GM19463 (cell line): ENCODE results near the gene CSTPP1.

Experiments
- ATAC-seq: cut with Tn5 transposase; IDR thresholded peaks from one replicate; pipeline ENCODE4 v1.9.1; 2021; ENCODE audit warnings: mild to moderate bottlenecking, moderate library complexity; ENCODE audit not compliant: unreplicated experiment

The CSTPP1 gene

DNA sequence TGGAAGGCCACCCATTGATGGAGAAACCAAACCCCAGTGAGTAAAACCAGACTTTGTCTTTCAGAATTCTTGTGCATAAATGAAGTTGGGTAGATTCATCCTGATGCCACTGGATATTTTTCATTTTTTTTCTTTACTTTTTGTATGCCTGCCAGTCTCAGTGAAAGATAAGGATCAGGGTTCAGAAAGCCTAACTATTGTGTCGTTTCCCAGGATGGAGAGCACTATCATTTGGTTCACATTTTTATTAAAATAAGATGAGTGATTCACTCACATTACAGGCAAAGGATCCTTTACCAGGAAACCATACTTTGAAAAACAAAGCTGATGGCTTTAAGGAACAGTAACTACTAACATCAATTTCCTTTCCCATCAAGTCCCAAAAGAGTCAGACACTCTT, 188.1 kb downstream of the CSTPP1 start:
- no peak for ATAC-seq

DNA sequence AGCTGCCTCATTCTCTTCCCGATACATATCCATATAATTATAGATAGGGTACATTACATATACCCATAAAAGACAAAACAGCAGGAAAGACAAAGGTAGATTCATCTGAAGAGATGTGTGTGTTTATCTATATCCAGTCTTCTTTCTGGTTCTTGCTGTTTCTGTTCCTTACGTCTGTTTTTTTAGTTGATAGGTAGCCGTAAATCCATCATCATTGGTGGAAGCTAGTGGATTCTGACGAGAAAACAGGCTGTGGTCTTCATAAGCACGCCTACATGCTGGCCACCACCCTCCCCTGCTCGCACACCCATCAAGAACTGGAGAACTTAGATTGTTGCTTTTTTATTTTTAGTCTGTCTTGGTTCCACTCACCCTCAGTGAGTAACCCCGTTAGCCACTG, 188.5 kb downstream of the CSTPP1 start:
- ATAC-seq, result no peak

DNA sequence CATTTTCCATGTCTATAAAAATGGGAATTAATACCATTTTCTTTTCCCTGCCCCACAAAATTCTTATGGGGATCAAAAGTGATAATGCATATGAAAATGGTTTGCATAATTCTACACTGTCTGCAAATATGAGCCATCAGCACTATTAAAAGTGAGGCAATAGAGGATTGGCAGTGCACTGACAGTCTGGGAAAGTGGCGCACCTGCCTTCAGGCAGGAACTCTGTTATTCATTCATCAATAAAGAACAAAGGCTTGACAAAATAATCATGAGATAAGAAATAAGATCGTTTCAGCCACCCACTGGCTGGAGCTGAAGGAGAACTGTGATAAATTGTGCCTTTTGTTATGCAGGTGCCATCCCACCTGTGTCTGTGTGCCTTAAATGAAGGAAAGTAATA, 190.7 kb downstream of the CSTPP1 start:
- no peak for ATAC-seq

DNA sequence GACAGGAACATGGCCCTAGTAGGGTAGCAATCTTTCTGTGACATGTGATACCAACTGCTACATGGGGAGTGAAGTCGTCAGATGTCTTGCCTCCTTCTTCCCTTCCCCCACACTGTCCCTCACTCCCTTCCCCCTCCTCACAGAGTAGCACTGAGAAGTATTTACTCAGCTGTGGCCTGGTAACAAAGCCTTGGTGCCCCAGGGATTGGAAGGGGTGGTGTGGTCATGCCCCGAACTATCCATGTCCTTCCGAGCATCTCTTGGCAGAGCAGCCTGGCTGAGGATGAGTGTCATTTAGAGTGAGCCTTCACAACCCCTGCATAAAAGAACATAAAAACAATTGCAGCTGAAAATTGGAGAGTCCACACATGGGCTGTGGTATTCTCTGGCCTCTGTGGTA, 194.0 kb downstream of the CSTPP1 start:
- ATAC-seq, result no peak

DNA sequence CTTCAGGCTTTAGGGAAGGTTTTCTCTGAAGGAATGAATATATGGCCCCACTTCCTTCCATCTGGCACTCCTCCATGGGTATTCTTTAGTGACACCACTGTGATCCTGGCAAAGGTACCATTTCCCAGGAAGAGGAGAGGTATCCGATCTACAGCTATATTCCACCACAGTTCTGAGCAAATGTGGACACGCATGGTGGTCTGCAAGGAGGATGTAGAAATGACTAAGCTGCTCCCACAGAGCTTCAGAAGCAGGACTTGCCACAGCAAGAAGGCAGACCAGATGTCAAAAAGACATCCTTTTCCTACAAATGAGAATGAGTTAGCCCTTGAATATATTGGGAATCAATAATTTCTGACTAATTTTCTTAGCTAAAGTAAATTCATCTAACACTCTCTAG, 194.6 kb downstream of the CSTPP1 start:
- ATAC-seq, result no peak

DNA sequence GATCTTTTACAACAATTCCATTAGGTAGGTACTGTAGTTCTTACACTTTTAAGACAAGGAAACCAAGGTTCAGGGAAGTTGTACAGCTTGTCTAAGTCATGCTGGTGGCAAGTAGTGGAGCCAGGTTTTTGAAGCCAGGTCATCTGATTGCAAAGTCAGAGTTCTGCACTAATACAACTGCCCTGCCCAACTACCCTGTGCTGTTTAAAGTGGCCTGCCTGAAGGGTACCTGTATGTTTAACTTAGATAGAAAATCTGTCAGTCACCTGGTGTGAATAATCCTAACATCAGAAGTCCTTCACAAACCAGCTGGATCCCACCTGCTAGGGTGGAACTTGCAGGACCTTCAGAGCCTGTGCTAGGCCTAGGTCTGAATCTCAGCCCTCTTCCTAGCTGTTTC, 195.9 kb downstream of the CSTPP1 start:
- no peak for ATAC-seq

DNA sequence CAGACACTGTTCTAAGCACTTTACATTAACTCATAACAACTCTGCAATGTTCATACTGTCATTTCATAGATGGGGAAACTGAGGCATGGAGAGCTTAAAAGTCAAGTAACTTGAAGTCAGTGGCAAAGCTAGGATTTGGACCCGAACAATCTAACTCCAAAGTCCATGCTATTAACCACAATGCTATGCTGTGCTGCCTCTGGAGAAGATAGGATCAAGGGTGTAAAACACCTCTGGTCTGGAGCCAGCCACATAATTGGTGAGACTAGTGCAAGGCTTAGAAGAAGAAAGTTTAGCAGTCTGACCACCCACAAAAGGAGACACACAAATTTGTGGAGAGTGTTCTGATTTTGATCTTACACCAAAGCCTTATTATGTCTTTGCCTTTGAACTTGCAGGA, 196.4 kb downstream of the CSTPP1 start:
- ATAC-seq, result no peak

DNA sequence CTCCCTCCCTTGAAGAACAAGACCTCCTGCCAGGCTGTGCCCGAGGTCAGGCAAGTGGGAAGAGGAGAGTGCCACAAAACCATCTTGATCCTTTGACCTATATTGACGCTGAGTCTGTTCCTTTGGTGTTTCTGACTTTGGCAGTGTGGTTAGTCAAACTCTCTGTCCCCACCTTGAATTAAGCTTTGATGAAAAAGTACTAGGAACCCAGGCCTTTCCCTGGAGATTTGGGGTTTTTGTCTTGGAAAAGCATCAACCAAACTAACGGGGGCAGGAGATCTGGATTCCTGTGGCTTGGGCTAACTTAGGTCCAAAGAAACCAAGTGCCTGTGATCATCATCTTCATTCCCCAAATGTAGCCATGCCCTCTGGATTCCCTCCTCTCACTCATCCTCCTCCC, 199.8 kb downstream of the CSTPP1 start:
- no peak for ATAC-seq

DNA sequence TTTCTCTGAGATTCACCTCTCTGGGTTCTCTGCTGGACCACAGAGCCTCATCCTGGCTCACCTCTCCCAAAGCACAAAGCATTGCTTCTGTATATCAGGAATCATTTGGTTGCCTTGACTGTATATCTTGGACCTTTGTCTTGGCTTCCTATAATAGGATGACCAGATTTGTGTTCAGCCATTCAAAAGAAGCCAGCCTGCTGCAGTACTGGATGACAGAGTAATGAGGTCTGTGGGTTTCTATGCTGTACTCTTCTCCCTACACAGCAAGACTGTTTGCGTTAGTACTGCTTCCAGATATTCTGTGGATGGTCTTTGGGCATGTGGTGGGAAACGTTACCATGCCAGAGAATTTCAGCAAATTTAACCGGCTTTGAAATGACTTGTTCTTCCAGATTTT, 200.4 kb downstream of the CSTPP1 start:
- no peak for ATAC-seq

DNA sequence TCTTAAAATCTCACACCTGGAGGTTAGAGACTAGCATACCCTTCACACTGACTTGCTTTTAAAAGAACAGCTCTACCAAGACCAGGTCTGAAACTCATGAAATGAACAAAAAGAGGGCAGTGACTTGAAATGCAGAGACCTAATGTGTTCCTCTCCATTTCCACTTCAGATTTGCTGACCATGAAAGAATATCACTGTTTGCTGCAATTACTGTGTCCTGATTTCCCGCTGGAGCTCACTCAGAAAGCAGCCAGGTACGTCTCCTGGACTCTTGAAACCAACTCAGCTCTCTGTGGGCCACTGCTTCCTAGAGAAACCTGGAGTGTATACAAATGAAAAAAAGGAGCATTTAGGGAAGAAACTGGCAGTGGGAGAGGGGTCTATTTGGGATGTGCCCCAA, 200.9 kb downstream of the CSTPP1 start:
- ATAC-seq, result no peak

DNA sequence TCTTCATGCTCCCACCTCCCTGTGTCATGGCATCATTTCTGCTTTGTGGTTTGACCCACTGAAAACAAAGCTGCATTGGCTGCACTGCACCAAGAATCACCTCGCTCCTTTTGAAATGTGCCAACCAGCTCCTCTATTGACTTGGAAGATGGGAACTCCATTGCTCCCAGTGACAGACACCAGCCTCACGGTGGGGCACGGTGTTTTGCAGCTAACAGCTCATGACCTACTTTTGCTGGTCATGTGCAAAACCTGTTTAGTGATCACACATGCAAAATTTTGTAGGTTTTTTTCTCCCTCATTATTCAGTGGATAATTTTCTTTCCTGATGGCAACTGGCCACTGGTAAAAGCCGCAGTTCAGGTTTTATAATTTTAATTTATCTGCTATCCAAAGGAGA, 203.3 kb downstream of the CSTPP1 start:
- ATAC-seq, result no peak

DNA sequence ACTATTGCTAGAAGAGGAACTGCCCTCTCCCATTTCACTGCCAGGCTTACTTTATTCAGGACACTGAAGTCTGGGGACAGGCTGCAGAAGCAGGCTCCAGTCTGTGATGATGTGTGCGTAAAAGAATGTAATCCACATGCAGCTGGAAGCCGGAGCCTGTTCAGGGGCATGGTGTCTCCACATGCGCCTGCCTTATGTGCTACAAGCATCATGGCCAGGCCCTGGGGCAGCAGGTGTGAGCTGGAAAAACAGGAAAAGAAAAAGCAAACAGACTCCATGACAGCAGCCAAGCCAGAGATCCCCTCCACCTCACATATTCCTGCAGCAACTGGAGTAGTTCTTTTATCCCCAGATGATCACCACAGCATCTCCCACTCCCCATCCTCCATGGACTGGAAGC, 206.8 kb downstream of the CSTPP1 start:
- ATAC-seq, result no peak

DNA sequence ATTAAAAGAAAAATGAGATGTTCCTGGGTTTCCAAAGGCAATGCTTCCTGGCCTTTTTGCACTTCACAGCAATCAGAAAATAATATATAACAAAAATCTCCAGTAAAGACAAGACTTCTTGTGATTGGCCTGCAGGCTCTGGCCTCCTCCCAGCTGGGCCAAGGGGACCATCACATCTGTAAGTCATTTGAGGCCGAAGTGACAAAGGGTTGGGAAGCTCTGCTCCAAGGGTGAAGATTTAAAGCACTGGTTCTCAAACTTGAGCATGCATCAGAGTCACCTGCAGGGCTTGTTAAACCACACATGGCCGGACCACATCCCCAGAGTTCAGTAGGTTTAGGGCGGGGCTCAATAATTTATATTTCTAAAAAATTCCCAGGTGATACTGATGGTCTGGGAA, 208.0 kb downstream of the CSTPP1 start:
- ATAC-seq, result no peak

DNA sequence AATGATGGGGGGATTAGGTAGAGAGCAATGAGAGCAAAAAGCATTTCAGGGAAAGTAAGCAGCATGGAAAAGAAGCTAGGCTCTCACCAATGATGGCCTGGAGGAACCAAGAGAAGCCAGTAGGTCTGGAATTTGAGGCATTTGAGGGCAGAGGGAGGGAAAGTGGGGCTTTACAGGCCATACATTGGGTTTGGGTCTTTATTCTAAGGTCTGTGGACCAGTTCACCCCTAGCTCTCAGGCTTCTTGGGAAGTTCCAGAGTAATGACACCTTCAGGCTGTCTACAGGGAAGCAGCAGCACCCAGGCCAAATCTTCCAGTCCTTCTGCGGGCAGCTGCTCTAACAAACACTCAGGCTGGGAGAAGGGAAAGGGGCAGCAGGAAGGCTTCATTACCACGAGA, 210.7 kb downstream of the CSTPP1 start:
- no peak for ATAC-seq

DNA sequence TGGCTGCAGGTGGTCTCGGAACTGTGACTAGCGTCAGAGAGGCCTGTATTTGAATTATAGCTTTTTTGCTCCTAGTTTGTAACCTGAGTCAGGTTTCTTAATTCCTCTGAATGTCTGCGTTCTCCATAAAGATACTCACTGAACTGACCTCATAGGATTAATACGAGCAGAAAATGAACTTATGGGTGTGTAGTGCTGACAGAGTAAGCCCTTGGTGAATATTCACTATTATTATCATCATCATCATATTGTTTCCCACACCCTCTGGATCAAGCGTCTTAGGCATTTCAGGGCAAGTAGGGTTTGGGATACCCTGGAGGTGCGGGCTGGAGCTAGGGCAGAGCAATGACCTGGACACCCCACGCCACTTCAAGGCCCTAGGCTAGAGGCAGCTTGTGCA, 211.1 kb downstream of the CSTPP1 start:
- no peak for ATAC-seq

DNA sequence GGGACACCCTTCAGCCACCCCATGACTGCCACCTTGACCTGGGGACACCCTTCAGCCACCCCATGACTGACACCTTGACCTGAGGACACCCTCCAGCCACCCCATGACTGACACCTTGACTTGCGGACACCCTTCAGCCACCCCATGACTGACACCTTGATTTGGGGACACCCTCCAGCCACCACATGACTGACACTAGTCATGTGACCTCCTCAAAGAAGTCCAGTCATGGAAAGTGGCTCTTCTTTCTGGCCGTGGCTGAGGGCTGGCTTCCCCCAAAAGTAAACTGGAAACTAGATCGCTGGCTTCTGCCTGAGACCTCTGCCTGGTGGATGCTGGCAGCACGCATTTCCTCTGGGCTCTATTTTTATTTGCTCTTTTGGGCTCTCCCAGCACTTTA, 211.7 kb downstream of the CSTPP1 start:
- ATAC-seq, result no peak

DNA sequence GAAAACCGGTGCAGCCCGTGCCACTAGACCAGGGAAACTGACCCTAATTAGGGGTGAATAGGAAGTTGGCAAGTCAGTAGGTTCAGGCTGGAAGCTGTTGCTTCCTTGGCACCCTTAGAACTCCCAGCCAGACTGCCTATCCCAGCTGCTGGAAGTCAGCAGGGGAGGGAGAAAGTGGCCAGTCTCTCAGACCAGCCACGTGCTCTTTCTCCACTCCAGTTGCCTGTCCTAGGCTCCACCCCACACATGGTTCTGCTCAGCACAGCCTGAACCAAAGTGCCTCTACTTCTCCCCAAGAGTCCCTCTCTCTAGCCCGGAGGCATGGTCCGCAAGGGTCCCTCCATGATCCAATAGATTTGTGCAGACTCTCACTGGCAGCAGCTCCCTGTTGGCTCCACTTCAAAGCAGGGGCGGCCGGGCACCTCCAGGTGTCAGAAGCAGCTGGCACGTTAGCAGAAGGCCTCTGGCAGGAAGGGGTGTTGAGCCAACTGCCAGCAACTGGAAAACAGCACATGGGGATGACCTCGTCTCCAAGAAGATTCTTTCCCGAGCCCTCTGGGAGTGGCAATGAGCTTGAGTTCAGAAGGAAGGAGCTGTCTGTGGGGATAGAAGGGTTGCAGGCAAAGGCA, 212.5 kb downstream of the CSTPP1 start:
- no peak for ATAC-seq

DNA sequence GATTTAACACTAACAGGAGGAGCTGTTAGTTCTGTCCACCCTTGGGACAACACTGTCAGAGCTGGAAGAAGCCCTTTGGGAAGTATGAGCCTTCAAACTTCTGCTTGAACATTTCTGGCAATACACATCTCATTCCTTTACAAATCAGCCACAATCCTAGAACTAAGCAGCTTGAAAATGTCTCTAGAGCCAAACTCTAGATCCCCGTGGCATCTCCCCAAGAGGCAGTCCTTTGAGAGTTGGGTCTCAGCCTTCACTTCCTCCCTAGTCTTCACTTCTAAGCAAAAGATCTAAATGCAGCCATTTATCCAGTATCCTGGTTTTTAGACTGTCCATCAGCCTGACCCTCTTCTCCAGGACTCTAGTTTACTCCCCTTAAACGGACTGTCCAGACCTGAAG, 213.2 kb downstream of the CSTPP1 start:
- no peak for ATAC-seq

DNA sequence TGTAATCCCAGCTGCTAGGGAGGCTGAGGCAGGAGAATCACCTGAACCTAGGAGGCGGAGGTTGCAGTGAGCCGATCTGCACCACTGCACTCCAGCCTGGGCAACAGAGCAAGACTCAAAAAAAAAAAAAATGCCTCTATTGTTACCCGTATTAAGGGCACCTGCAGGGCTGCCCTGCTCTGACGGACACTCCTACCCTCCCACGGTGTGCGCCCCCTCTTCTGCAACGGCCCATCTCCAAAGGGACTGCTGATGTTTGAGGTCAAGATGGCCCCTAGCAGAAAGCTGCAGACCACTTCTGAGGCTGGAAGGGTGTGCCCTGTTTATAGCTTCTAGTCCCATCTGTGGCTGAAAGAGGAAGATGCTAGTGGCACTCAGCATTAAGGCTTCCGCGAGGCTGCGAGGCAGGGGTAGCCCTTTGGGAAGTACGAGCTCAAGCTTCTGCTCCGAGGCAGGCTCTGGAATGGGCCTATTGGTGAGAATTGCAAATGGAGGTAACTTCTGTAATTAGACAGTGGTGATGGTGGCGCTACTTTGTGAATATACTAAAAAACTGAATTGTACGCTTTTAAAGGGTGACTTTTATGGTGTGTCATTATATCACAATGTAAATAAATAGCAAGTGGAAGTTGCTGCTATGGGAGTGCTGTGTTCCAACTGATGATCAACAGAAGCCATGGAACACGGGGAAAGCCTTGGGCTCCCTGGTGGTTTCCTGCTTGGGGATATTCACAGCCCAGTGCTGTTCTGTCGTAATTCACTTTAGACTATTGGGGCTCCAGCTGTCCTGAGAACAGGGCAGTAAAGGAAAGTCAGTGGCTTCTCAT, 215.8 kb downstream of the CSTPP1 start:
- no peak for ATAC-seq

DNA sequence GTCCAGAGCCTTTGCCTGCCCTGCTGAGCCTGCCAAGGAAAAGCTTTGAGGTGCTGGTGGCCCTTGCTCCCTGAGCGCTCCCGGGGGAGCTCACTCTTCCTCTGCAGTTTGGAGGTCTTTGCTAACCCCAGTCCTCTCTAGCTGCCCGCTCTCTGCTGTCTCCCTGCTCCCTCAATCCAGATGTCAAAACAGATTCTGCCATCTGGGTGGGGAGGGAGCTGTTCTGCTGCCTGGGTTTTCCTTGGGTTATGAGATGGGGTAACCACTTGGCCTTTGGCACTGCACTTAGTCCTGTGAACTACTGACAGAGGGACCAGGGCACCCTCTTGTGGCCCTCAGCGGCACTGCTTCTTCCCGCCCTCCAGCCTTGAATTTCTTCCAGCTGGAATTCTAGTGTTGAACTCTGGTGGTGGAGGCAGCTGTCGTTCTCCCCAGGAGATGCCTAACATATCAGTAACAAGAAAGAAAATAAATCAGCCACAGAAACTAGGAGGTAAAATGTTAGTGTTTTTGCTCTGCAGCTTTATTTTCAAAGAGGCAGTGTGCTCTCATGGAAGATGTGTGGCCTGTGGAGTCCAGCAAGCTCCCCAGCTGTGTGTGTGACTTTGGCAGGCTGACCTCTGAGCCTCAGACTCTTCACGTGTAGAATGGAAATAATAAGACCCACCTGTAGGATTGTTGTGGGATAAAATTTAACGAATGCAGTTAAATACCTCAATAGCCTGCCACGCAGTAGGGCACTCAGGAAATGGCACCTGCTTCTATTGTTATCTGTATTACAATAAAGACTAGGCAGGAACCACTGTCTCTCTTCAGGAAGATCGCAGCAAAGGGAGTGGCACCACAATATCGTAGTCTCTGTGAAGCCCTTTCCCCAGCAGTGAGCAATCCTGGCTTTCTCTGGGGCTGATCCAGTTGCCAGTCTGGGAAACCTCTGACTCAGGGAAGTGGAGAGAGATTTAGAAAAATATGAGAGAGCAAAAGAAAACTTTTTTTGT, 216.7 kb downstream of the CSTPP1 start:
- ATAC-seq, result no peak
